NCI-H2081 treated with DMSO at 0.1 percent for 48 hours (cell line): ENCODE results near the gene ATP2B3.

Source experiments
- DNase-seq: peaks from one replicate; lab custom pipeline; 2025; lab: John Stamatoyannopoulos, UW

The ATP2B3 gene

DNA sequence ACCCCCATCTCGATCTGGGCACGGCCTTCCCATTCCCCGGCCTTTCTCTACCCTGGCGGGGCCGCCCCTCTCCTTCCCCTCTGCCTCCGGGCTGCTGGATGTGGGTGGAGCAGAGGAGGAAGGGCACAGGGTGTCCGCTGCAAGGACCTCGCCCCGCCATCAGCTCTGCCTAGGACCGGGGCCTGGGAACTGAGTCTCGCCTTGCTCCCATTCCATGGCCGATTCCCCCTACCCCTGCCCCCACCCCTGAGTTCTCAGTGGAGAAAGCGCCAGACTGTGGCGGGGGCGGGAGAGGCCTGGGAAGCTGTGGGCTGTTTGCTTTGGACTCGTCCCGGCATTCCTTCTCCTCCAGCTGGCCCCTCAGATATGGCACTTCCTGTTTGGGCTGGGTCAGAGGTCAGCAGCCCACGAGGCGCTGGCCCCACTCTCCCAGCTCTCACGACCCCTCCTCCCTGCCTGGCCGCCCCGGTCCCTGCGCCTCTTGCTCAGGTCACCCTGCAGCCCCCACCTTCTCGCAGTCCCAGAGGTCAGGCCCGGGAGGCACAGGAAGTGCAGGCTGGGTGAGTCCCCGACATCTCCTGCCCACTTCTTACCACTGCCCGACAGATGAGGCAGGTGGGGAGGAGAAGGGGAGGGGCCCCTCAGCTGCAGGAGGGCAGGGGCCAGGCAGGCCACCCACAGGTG, 29.1 kb upstream of the ATP2B3 start:
- DNase-seq = no peak

- DNase-seq = no peak
These were observed 27.1 kb upstream of the ATP2B3 start for GRCh38 chrX:153490217-153490930.

GRCh38 chrX:153491351-153491914, 26.0 kb upstream of the ATP2B3 start:
- no peak for DNase-seq

DNA sequence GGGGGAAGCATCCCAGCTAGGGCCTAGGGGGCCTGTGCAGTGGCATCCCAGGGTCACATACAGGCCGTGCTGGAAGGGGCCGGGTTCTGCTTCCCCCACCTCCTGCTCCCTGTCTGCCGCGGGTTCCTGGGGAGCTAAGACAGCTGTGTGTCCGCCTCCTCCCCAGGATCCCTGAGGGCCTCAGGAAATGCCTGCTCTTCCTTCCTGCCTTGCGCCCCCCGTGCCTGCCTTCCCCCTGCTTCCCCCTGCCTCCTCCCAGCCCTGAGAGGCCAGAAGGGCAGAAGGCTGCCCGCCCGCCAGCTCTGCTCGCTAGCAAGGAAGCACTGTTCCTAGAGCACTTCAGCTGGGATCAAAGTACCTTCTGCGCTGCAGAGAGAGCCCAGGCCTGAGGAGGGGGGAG, 25.5 kb upstream of the ATP2B3 start:
- DNase-seq = no peak

- DNase-seq = no peak
These were observed 24.9 kb upstream of the ATP2B3 start for GRCh38 chrX:153492543-153492942.

GRCh38 chrX:153493085-153493484, 24.4 kb upstream of the ATP2B3 start:
- DNase-seq = no peak

DNA sequence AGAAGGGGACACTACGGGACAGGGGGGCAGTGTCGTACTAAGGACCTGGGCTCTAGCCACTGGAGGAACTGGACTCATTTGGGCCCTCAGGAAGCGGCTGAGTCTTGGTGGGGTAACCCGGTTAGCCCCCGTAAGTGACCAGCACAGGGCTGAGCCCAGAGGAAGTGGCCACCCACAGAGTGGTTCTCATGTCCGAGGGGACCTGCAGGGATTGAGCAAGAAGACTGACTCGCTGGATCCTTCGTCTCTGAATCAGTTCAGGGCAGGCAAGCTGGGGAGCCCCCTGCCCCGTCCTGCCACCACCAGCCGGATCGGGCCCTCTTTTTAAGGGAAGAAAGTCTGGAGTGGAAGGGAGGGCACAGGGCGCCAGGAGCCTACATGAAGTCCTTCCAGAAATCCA, 23.4 kb upstream of the ATP2B3 start:
- no peak for DNase-seq

DNA sequence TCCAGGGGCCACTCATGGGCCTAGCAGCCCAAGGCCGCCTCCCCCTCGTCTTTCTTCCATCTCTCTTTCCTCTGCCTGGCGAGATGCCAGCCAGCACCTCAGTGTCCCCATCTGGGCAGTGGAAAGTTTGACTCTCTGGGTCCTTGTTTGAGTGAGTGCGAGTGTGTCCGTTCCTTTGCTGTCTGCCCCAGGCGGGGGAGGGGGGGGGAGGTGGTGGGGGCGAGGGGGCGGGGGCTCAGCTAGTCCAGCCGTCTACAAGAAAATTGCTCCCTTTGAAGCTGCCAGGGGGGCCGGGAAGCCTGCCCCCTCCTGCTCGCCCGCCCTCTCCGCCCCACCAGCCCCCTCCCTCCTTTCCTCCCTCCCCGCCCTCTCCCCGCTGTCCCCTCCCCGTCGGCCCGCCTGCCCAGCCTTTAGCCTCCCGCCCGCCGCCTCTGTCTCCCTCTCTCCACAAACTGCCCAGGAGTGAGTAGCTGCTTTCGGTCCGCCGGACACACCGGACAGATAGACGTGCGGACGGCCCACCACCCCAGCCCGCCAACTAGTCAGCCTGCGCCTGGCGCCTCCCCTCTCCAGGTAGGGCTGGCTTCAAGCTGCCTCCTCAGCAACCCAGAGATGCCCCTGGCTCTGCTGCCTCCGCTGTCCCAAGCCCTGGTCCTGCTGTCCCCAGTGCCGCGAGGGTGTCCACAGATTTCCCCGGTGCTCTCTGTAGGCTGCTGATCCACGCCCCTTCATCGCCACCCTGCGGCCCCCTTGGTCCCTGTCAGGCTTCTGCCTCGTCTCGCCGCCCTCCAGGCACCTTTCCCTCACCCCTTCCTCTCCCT, 22.7 kb upstream of the ATP2B3 start, which contains the start of gene BGN:
Gene BGN (plus strand): TSS at position 440 of the 821 bp plus-strand sequence. CDS start 9,652 bp downstream, outside the sequence.
- no peak for DNase-seq

DNA sequence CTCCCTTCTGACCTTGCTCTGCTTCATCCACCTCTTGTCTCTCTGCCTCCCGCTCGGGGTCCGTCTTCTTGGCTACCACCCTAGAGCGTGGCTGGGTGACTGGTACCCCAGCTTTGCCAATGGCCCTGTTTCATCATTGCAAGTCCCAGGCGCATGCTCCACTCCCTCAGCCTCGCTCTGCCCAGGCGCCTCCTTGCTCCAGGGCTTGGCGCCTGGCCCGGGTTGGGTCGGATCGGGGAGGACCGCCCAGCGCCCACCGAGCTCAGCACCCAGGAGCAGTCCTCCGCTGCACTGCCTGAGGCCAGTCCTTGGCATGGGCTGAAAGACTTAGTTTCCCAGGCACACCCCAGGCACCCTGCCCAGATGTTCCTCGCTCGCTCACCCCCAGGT, 22.1 kb upstream of the ATP2B3 start:
- no peak for DNase-seq

DNA sequence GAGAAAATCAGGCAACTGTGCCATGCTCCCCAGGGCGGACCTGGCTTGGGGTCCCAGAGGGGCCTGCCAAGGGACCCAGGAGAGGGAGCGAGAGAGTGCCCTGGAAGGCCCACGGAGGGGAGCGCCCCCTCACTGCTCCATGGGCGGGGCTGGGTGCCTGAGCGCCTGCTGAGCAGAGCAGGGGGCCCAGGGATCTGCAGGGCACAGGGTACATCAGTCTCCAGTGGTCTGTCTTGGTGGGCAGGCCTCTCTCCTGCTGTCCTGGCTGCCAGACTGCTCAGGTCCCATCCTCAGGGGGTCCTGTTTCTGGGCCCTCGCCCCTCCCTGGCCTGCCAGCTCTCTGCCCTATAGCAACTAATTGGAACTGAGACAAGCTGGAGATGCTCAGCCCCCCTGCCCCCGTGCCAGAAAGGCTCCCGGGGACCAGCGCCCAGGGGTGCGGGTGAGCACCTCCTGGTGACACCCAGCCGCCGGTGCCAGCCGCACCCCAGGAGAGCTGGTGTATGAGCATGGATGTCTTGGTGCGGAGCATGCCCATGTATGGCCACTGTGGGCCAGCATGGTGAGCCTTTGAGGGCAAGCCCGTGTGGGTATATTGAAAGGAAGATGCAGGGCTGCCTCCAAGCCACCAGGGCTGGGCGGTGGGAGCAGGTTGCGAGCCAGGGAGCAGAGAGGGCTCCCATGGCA, 21.4 kb upstream of the ATP2B3 start:
- DNase-seq = no peak

- DNase-seq = no peak
These were observed 20.9 kb upstream of the ATP2B3 start for GRCh38 chrX:153496590-153496959.

DNA sequence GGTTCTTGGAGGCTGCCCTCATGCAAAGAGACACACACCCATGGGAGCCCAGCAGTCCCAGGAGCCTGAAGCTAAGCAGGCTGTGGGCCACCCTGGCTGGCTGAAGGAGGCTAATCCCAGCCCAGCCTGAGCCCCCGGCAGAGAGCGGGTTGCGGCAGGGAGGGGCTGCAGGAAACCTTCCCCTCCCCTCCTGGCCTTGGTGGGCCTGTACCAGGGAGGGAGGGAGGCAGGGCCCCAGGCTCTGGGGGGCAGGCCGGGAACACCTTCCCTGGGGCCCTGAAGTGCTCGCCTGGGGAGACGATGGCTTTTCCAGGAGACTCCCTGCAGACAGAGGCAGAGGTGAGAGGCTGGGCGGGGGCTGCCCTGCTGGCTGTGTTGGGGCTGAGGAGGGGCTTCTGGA, 19.0 kb upstream of the ATP2B3 start:
- DNase-seq = no peak

GRCh38 chrX:153499341-153499740, 18.1 kb upstream of the ATP2B3 start:
- DNase-seq = no peak

GRCh38 chrX:153499876-153500275, 17.6 kb upstream of the ATP2B3 start:
- no peak for DNase-seq

GRCh38 chrX:153500676-153501280, 16.7 kb upstream of the ATP2B3 start:
- DNase-seq = no peak

DNA sequence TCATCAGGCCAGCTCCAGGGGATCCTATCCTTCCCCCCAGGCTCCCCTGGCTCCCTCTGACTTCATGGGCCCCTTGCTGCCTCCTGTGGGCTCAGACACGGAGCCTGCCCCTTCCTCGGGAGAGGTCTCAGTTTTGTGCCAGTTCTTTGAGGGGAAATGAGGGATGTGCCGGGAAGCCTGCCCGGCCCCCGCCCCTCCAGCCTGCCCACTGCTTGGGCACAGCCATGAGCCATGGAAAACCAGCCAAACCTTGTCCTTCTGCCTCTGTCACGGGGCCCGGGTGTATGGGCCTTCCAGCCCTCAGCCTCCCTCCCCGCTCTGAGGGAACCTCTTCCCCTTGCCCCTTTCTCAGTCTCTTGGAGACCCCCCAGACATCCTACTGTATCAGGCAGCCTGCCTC, 15.9 kb upstream of the ATP2B3 start:
- DNase-seq = no peak

GRCh38 chrX:153502131-153502530, 15.3 kb upstream of the ATP2B3 start:
- no peak for DNase-seq

- no peak for DNase-seq
These were observed 14.6 kb upstream of the ATP2B3 start for GRCh38 chrX:153502796-153503195.

DNA sequence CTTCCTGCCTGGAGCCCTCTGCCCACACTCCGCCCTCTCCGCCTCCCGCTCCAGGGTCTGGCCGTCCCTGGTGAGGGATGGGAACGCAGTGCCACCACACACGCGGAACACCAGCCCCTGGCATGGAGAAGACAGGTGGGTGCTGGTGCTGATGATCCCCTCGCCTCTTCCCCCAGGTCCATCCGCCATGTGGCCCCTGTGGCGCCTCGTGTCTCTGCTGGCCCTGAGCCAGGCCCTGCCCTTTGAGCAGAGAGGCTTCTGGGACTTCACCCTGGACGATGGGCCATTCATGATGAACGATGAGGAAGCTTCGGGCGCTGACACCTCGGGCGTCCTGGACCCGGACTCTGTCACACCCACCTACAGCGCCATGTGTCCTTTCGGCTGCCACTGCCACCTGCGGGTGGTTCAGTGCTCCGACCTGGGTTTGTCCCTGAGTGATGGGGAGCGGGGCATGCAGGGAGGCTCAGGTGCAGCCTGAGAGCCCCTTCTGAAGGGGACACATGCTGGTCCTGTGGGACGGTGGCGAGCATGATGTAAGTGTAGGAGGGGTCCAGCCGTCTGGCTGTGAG, 12.9 kb upstream of the ATP2B3 start:
- DNase-seq = no peak

GRCh38 chrX:153505361-153505760, 12.1 kb upstream of the ATP2B3 start:
- no peak for DNase-seq

DNA sequence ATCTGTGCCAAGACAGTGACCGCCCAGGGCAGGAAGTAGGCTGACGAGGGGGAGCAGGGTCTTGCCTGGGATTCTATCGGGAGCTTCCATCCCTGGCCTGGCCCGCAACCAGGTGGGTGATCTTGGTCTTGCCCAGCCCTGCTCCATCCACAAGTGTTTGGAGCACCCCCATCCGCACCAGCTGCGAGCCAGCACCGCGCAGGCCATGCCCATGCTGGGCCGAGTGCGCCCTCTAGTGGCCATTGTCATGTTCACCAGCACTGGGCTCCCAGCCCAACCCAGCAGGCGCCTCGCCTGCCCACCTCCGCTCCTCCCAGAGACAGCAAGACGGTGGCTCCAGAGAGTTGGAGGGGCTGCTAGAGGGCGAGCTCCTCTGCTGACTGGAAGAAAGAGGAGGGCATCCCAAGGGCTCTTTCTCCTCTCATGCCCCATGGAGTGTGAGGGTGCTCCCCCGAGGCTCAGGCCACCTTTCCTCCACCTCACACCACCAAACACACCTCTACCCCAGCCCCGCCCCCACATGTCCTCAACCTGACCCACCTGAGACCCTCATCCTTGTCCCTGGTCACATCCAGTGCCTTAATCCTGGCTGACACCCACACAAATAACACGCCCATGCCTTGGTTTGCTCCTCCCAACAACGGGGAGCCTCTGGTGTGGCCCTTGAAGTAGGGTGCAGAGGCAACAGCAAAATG, 9.8 kb upstream of the ATP2B3 start:
- peak; percentile 11 for DNase-seq
